ENCODE data around the gene ANKRD27.

Gene ANKRD27

DNA sequence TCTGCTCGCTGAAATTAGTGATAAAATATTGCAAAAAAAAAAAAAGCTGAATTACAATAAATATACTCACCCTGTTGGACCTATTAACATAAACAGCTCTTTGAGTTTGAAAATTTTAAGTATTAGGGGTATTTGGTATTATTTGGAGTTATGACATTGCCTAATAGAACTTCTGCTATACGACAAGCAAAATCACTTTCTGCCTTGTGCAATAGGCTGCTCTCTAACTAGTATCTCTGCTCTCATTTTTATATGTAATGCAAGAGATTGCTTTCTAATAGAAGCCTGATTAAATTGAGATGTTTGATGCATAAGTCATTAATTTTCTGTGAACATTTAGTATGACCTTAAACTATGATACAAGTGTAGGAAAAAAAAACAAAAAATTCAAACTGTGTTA lies 6.0 kb upstream of the ANKRD27 start:
- DNase-seq (no peak), ATAC-seq (replicated peaks) (no peak)
- peaks cover 4 to 10% of the 10 kb centered on the region in 2 donors for H3K27me3 Mint-ChIP-seq
- H3K36me3 Mint-ChIP-seq (ENCODE audit: insufficient read depth), result peaks cover 6% of the 10 kb centered on the region
- no peak overlapping the region for H3K27ac Mint-ChIP-seq
- H3K4me3 Mint-ChIP-seq, result no peak overlapping the region
- no peaks in the 10 kb centered on the region for H3K9me3 Mint-ChIP-seq
- peaks cover 0 to 5% of the 10 kb centered on the region in 2 donors for H3K4me1 Mint-ChIP-seq (ENCODE audit: low read depth in 2 of 2)

DNA sequence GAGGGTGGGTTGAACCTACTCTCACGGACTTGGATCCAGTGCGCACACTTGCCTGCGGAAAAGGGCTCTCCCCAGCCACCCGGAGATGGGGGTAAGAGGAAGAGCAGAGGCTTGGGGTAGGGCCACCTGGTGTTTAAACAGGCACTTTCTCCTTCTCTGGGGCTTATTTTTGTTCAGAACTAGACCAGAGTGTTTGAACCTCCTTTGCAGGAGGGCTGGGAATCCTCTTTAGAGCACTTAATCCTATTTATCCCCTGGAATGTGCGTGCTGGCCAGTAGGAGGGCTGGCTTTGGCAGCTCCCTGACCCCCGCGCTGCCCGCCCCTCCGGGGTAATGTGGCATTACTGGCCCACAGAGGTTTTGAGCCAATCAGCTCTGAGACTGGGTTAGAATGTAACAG lies 2.7 kb upstream of the ANKRD27 start:
- no peak overlapping the region for H3K27ac Mint-ChIP-seq
- peak overlapping the region in 1 of 2 donors; percentile 51 for H3K4me3 Mint-ChIP-seq
- H3K4me1 Mint-ChIP-seq (ENCODE audit: low read depth in 2 of 2), result peaks cover 16 to 21% of the 10 kb centered on the region in 2 donors
- H3K27me3 Mint-ChIP-seq, result peaks cover 4 to 10% of the 10 kb centered on the region in 2 donors
- ATAC-seq (replicated peaks) (no peak), DNase-seq (no peak)
- no peaks in the 10 kb centered on the region for H3K36me3 Mint-ChIP-seq (ENCODE audit: insufficient read depth)
- H3K9me3 Mint-ChIP-seq, result no peaks in the 10 kb centered on the region

DNA sequence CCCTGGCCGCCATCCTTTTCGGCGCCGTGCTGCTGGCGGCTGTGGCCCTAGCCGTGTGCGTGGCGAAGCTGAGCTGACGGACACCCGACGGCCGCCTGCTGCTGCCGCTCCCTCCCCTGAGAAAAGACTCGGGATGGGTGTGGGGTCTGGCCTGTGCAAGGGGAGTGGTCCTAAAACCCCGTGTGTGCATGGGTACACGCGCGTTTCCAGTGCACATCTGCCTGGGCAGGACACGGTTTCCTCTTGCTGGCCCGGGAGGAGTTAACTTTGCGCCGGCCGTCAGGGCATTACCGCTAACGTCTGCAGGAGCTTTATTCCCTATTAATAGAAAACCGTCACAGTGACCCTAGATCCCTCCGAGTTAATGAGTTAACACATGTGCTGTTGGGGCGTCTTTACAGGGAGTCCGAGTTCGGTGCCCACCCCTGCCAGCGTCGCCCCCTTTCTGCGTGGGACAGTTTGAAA lies 1.9 kb upstream of the ANKRD27 start:
- Mint-ChIP-seq H3K27ac (no peak overlapping the region), H3K9me3 (no peaks in the 10 kb centered on the region), H3K27me3 (peaks cover 4 to 10% of the 10 kb centered on the region in 2 donors), H3K4me1 (ENCODE audit: low read depth in 2 of 2) (peaks cover 23 to 26% of the 10 kb centered on the region in 2 donors), H3K36me3 (ENCODE audit: insufficient read depth) (no peaks in the 10 kb centered on the region), H3K4me3 (peak overlapping the region; percentile 51)
- ATAC-seq (replicated peaks), result no peak
- no peak for DNase-seq

DNA sequence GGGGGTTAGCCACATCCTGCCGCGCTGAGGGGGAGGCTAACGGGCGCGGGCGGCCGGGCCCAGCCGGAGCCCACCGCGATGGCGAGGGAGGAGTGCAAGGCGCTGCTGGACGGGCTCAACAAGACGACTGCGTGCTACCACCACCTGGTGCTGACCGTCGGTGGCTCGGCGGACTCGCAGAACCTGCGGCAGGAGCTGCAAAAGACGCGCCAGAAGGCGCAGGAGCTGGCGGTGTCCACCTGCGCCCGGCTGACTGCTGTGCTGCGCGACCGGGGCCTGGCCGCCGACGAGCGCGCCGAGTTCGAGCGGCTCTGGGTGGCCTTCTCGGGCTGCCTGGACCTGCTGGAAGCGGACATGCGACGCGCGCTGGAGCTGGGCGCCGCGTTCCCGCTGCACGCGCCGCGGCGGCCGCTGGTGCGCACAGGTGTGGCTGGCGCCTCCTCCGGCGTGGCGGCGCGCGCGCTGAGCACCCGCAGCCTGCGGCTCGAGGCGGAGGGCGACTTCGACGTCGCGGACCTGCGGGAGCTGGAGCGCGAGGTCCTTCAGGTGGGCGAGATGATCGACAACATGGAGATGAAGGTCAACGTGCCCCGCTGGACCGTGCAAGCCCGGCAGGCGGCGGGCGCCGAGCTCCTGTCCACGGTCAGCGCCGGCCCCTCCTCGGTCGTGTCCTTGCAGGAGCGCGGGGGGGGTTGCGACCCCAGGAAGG lies 1.4 kb upstream of the ANKRD27 start:
- Mint-ChIP-seq H3K9me3 (no peaks in the 10 kb centered on the region), H3K4me3 (peak overlapping the region; percentile 83 to 88), H3K36me3 (ENCODE audit: insufficient read depth) (peaks cover 2% of the 10 kb centered on the region), H3K27ac (peak overlapping the region in 1 of 2 donors; percentile 69), H3K4me1 (ENCODE audit: low read depth in 2 of 2) (peaks cover 29 to 30% of the 10 kb centered on the region in 2 donors), H3K27me3 (peaks cover 4 to 10% of the 10 kb centered on the region in 2 donors)
- ATAC-seq (replicated peaks) (no peak), DNase-seq (peak in 2 of 3 experiments; percentile 18 to 19)

DNA sequence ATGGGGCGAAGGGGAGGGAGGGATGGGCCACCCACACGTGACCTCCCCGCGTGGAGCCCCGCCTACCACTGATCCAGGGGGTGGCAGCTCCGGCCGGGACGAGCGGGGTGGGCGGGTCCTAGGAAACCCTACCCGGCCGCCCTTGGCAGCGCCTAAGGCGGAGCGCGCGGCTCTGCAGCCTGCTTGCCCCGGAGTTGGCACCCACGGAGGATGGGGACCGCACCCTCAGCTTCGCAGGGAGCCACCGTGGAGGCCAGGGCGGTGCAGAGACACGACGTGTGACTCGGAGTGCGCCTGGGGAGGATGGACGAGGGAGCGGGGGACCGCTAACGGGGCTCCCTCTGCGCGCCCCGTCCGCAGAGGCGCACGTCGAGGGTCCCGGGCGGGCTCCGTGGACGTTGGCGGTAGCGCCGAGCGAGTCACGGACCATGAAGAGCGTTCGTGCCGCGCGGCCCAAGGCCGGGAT lies 773 bp upstream of the ANKRD27 start, which contains the start of gene RGS9BP:
Gene RGS9BP (plus strand): TSS at position 129 of the 466 bp plus-strand sequence. CDS start 416 bp downstream, outside the sequence.
- Mint-ChIP-seq H3K4me1 (ENCODE audit: low read depth in 2 of 2) (peaks cover 29 to 30% of the 10 kb centered on the region in 2 donors), H3K27ac (peak within 1 kb of the TSS; percentile 21 to 69), H3K9me3 (no peaks in the 10 kb centered on the region), H3K4me3 (peak within 1 kb of the TSS; percentile 83 to 88), H3K36me3 (ENCODE audit: insufficient read depth) (peaks cover 8% of the 10 kb centered on the region), H3K27me3 (peaks cover 4 to 10% of the 10 kb centered on the region in 2 donors)
- peak; percentile 45 for ATAC-seq (replicated peaks)
- DNase-seq, result peak; percentile 45 to 56 (median 53)

DNA sequence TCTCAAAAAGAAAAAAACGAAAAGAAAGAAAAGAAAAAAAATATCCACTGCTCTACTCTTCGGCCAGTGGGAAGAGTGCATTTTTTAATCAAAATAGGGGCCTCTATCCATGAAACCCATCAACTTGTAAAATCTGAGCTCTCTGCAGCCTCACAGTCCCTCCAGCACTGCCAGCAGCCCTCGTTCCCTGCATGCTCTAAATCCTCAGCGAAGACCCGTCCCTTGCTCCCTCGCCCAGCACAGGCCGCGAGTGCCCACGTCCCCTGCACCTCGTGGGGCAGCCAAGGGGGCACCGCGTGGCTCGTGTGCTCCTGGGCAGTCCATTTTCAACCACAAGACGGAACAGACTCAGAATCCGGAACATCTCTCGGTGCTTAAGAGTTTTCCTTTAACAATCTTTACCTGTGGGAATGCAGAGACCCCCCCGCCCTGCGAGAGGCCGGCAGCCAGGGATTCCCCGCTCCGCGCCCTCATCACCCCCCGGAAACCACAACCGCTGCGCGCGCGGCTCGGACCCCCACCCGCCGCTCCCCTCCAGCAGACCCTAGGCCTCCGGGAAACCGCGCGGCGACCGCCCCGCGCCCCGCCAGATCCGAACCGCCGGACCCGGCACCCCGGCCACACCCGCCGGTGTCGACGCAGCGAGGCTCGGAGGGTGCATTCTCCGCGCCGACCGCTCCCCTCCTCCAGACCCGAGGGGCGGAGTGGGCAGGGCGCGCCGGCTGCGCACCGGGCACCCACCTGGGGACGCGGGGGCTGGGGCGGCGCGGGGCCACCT lies 638 bp downstream of the ANKRD27 start:
- ATAC-seq (replicated peaks), result no peak
- Mint-ChIP-seq H3K27me3 (peaks cover 4 to 10% of the 10 kb centered on the region in 2 donors), H3K27ac (peak overlapping the region; percentile 30 to 79), H3K36me3 (ENCODE audit: insufficient read depth) (peaks cover 9% of the 10 kb centered on the region), H3K4me3 (peak overlapping the region; percentile 89 to 90), H3K9me3 (no peaks in the 10 kb centered on the region), H3K4me1 (ENCODE audit: low read depth in 2 of 2) (peaks cover 39% of the 10 kb centered on the region in 2 donors)
- DNase-seq, result peak in 1 of 3 experiments; percentile 27

DNA sequence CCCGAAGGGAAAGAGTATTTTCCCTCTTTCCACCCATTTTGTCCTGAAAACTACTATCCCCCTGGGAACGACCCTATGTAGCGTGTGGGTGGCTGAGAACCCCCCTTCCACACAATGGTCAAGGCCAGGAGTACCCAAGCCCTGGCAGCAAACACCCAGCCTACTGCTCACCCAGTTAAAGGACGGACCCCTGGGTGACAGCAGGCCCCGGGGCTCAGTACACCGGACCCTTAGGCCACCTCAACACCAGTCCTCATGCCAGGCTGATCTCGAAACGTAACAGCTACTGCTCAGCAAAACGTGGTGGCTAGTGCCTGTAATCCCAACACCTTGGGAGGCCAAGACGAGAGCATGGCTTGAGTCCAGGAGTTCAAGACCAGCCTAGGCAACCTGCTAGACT lies 1.4 kb downstream of the ANKRD27 start:
- peaks cover 13% of the 10 kb centered on the region for H3K36me3 Mint-ChIP-seq (ENCODE audit: insufficient read depth)
- no peaks in the 10 kb centered on the region for H3K9me3 Mint-ChIP-seq
- ATAC-seq (replicated peaks), result no peak
- DNase-seq, result no peak
- H3K27ac Mint-ChIP-seq, result peak overlapping the region in 1 of 2 donors; percentile 30
- H3K4me3 Mint-ChIP-seq, result peak overlapping the region; percentile 89 to 90
- H3K4me1 Mint-ChIP-seq (ENCODE audit: low read depth in 2 of 2), result peaks cover 44% of the 10 kb centered on the region in 2 donors
- peaks cover 4 to 10% of the 10 kb centered on the region in 2 donors for H3K27me3 Mint-ChIP-seq

DNA sequence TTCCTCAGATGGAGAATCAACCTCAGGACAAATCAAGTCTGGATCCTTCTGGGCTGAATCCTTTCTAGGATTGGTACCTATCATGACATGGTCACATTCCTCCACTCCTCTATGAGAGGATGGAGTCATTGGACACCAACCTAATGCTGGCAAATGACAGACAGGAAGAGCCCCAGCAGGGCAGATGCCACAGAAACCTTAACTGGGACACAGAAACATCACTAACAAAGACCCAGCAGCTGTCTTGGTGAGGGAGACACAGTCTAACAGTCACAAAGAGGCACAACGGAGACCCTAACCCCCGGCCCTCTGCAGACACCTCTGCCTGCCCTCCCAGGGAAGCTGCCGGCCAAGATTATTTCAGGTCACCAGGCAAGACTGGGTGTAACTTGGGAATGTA lies 2.1 kb downstream of the ANKRD27 start:
- peak overlapping the region in 1 of 2 donors; percentile 30 for H3K27ac Mint-ChIP-seq
- peak overlapping the region; percentile 89 to 90 for H3K4me3 Mint-ChIP-seq
- peaks cover 4 to 9% of the 10 kb centered on the region in 2 donors for H3K27me3 Mint-ChIP-seq
- DNase-seq (no peak), ATAC-seq (replicated peaks) (no peak)
- no peaks in the 10 kb centered on the region for H3K9me3 Mint-ChIP-seq
- H3K4me1 Mint-ChIP-seq (ENCODE audit: low read depth in 2 of 2), result peaks cover 45 to 50% of the 10 kb centered on the region in 2 donors
- peaks cover 13% of the 10 kb centered on the region for H3K36me3 Mint-ChIP-seq (ENCODE audit: insufficient read depth)

DNA sequence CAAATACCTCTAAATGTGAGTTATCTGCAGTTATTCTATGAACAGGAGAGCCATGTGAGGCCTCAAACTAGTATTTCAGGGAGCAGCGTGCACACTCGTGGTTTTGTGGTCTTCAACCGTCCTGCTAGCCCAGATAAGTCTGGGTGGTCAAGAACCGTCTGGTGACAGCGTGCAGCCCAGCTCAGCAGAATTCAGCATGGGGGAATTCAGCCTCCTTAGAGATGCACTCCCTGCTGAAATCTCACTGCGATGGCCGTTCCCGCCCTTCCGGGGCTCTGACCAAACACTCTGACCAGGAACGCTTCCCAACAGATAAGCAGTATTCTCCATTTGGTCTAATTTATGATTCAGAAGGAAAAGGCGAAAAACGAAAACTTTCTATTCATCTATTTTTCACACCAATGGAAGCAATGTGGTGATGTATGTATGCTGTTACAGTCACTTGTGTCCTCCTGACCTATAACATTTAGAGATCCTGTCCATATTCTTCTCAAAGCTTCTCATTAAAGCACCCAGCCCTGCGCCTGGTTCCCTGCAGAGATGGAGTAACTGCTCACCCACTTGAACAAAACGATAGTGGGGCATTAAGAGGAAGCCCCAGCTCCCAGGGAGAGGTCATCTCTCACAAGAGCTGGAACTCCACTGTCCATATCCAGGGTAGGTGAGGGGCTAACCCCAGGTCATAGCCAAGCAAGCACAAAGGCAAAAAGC lies 2.9 kb downstream of the ANKRD27 start:
- Mint-ChIP-seq H3K4me1 (ENCODE audit: low read depth in 2 of 2) (peaks cover 39 to 50% of the 10 kb centered on the region in 2 donors), H3K27me3 (peaks cover 0 to 1% of the 10 kb centered on the region in 2 donors), H3K9me3 (no peaks in the 10 kb centered on the region), H3K36me3 (ENCODE audit: insufficient read depth) (peaks cover 17% of the 10 kb centered on the region), H3K27ac (no peak overlapping the region), H3K4me3 (peak overlapping the region in 1 of 2 donors; percentile 27)
- ATAC-seq (replicated peaks) (no peak), DNase-seq (no peak)

DNA sequence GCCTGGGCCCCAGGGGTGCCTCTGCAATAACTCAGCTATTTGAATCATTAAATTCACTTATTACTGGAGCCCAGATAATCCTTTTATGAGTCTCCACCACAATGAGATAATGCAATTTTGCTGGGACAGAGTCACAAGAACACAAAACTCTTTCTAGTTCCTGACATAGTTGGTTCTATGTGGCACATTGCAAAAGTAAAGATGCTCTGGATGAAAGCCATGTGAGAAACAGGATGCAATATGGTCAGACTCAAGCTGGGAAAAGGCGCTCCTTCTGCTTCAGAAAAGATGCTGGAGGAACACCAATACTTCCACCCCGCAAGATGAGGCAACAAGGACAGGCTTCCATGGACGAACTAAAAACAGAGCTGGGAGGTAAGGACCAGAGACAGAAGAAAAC lies 5.7 kb downstream of the ANKRD27 start:
- peaks cover 34% of the 10 kb centered on the region for H3K36me3 Mint-ChIP-seq (ENCODE audit: insufficient read depth)
- H3K9me3 Mint-ChIP-seq, result no peaks in the 10 kb centered on the region
- DNase-seq, result no peak
- H3K27ac Mint-ChIP-seq, result peak overlapping the region in 1 of 2 donors; percentile 23
- peaks cover 38 to 54% of the 10 kb centered on the region in 2 donors for H3K4me1 Mint-ChIP-seq (ENCODE audit: low read depth in 2 of 2)
- no peak for ATAC-seq (replicated peaks)
- H3K4me3 Mint-ChIP-seq, result no peak overlapping the region
- H3K27me3 Mint-ChIP-seq, result no peaks in the 10 kb centered on the region

DNA sequence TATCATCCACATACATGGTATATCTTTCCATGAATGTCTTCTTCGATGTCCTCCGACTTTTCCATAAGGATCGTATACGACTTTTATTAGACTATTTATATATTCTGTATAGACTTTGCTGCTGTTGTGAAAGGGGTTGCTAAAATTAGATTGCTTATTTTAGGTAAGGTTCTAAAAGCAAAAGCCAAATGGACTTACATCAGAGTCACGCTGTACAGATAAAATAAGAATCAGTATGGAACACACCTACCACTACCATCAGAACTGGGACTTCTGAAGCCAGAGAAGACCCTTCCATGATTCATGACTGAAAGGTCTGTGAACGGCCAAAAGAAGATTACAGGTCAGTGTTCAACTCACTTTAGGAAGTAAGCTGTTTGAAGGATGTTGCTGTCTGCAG lies 8.9 kb downstream of the ANKRD27 start:
- Mint-ChIP-seq H3K4me3 (no peak overlapping the region), H3K4me1 (ENCODE audit: low read depth in 2 of 2) (peaks cover 20 to 37% of the 10 kb centered on the region in 2 donors), H3K27me3 (no peaks in the 10 kb centered on the region), H3K36me3 (ENCODE audit: insufficient read depth) (peaks cover 34% of the 10 kb centered on the region), H3K27ac (no peak overlapping the region), H3K9me3 (no peaks in the 10 kb centered on the region)
- DNase-seq (no peak), ATAC-seq (replicated peaks) (no peak)

DNA sequence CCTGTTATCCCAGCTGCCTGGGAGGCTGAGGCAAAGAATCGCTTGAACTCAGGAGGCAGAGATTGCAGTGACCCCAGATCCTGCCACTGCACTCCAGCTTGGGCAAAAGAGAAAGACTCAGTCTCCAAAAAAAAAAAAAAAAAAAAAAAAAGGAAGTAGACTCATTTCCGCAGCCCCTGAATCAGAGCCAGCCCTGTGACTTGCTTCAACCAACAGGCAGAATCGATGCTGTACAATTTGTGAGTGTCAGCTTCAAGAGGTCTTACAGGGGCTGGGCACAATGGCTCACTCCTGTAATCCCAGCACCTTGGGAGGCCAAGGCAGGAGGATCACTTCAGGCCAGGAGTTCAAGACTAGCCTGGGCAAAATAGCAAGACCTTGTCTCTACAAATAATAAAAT lies 12.8 kb downstream of the ANKRD27 start:
- H3K36me3 Mint-ChIP-seq (ENCODE audit: insufficient read depth), result peaks cover 32% of the 10 kb centered on the region
- no peak for ATAC-seq (replicated peaks)
- no peaks in the 10 kb centered on the region for H3K27me3 Mint-ChIP-seq
- no peak overlapping the region for H3K4me3 Mint-ChIP-seq
- H3K9me3 Mint-ChIP-seq, result no peaks in the 10 kb centered on the region
- H3K27ac Mint-ChIP-seq, result no peak overlapping the region
- peaks cover 7 to 17% of the 10 kb centered on the region in 2 donors for H3K4me1 Mint-ChIP-seq (ENCODE audit: low read depth in 2 of 2)
- DNase-seq, result no peak

DNA sequence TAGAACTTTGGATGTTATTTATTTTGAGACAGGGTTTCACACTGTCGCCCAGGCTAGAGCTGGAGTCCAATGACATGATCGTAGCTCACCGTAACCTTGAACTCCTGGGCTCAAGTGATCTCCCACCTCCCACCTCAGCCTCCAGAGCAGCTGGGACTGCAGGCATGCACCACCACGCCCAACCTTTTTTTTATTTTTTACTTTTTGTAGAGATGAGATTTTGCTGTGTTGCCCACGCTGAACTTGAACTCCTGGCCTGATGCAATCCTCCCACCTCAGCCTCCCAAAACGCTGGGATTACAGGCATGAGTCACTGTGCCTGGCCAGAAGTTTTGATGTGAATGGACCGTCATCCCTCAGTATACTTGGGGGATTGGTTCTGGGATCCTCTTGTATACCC lies 13.7 kb downstream of the ANKRD27 start:
- ATAC-seq (replicated peaks) (no peak), DNase-seq (no peak)
- Mint-ChIP-seq H3K36me3 (ENCODE audit: insufficient read depth) (peaks cover 32% of the 10 kb centered on the region), H3K9me3 (no peaks in the 10 kb centered on the region), H3K4me1 (ENCODE audit: low read depth in 2 of 2) (peaks cover 7 to 17% of the 10 kb centered on the region in 2 donors), H3K4me3 (no peak overlapping the region), H3K27me3 (no peaks in the 10 kb centered on the region), H3K27ac (no peak overlapping the region)

All from effector memory CD8-positive, alpha-beta T cell (primary cell).